Activated T-cell treated with anti-CD3 and anti-CD28 coated beads, Interleukin-2, amount 50 U/mL, for 24 hours (primary cell): ENCODE results near the gene DENND1A.
"Not testable (repeated sequence)": the region's sequence is repeated elsewhere in the genome, so short reads cannot be mapped to it uniquely, and the experiment has no call there.

Experiments
- DNase-seq: peaks from one replicate; pipeline ENCODE4 v3.0.0-alpha.2; 2020
- H3K27ac Mint-ChIP-seq: 2 replicates; pipeline ENCODE4 v1.8.0; 2020; ENCODE audit warnings: mild to moderate bottlenecking, mixed read lengths
- H3K27me3 Mint-ChIP-seq: 2 replicates; pipeline ENCODE4 v1.8.0; 2020; ENCODE audit warnings: mixed read lengths
- H3K36me3 Mint-ChIP-seq: 2 replicates; pipeline ENCODE4 v1.8.0; 2020; ENCODE audit warnings: low read depth, mixed read lengths
- H3K4me1 Mint-ChIP-seq: 2 replicates; pipeline ENCODE4 v1.8.0; 2020; ENCODE audit warnings: low read depth, mixed read lengths
- H3K4me3 Mint-ChIP-seq: 2 replicates; pipeline ENCODE4 v1.8.0; 2020; ENCODE audit warnings: mild to moderate bottlenecking, moderate library complexity, mixed read lengths
- H3K9me3 Mint-ChIP-seq: 2 replicates; pipeline ENCODE4 v1.8.0; 2020; ENCODE audit warnings: mixed read lengths

The DENND1A gene

GRCh38 chr9:123649909-123650308 is 280.0 kb downstream of the DENND1A start:
- H3K4me1 Mint-ChIP-seq: peaks cover 3% of the 10 kb centered on the region
- no peak overlapping the region for H3K27ac Mint-ChIP-seq
- no peaks in the 10 kb centered on the region for H3K27me3 Mint-ChIP-seq
- no peak overlapping the region for H3K4me3 Mint-ChIP-seq
- H3K9me3 Mint-ChIP-seq: no peaks in the 10 kb centered on the region
- peaks cover 54% of the 10 kb centered on the region for H3K36me3 Mint-ChIP-seq
- DNase-seq: no peak

- Mint-ChIP-seq H3K9me3 (no peaks in the 10 kb centered on the region), H3K4me1 (peaks cover 3% of the 10 kb centered on the region), H3K27me3 (no peaks in the 10 kb centered on the region), H3K27ac (no peak overlapping the region), H3K36me3 (peaks cover 51% of the 10 kb centered on the region), H3K4me3 (no peak overlapping the region)
- DNase-seq: no peak
Observed at GRCh38 chr9:123647145-123647544, 282.8 kb downstream of the DENND1A start.

- no peak for DNase-seq
- Mint-ChIP-seq H3K4me3 (no peak overlapping the region), H3K27me3 (no peaks in the 10 kb centered on the region), H3K9me3 (no peaks in the 10 kb centered on the region), H3K4me1 (peaks cover 14% of the 10 kb centered on the region), H3K36me3 (peaks cover 41% of the 10 kb centered on the region), H3K27ac (no peak overlapping the region)
Observed at GRCh38 chr9:123645762-123646161, 284.2 kb downstream of the DENND1A start.

- H3K27ac Mint-ChIP-seq: no peak overlapping the region
- peaks cover 20% of the 10 kb centered on the region for H3K4me1 Mint-ChIP-seq
- no peak overlapping the region for H3K4me3 Mint-ChIP-seq
- peaks cover 36% of the 10 kb centered on the region for H3K36me3 Mint-ChIP-seq
- H3K9me3 Mint-ChIP-seq: no peaks in the 10 kb centered on the region
- DNase-seq: no peak
- no peaks in the 10 kb centered on the region for H3K27me3 Mint-ChIP-seq
Observed at GRCh38 chr9:123645126-123645525, 284.8 kb downstream of the DENND1A start.

GRCh38 chr9:123643518-123643917 is 286.4 kb downstream of the DENND1A start:
- Mint-ChIP-seq H3K27me3 (no peaks in the 10 kb centered on the region), H3K36me3 (peaks cover 28% of the 10 kb centered on the region)

GRCh38 chr9:123642291-123643278 is 287.3 kb downstream of the DENND1A start:
- DNase-seq: no peak
- H3K27ac Mint-ChIP-seq: no peak overlapping the region
- peaks cover 35% of the 10 kb centered on the region for H3K4me1 Mint-ChIP-seq
- H3K9me3 Mint-ChIP-seq: no peaks in the 10 kb centered on the region
- H3K36me3 Mint-ChIP-seq: peaks cover 21% of the 10 kb centered on the region
- no peaks in the 10 kb centered on the region for H3K27me3 Mint-ChIP-seq
- H3K4me3 Mint-ChIP-seq: no peak overlapping the region

More at GRCh38 chr9:123643518-123643917, 286.4 kb downstream of the DENND1A start:
- H3K4me1 Mint-ChIP-seq: peaks cover 26% of the 10 kb centered on the region
- DNase-seq: no peak
- no peak overlapping the region for H3K27ac Mint-ChIP-seq
- no peak overlapping the region for H3K4me3 Mint-ChIP-seq
- no peaks in the 10 kb centered on the region for H3K9me3 Mint-ChIP-seq

GRCh38 chr9:123640792-123641222 is 289.1 kb downstream of the DENND1A start:
- no peaks in the 10 kb centered on the region for H3K27me3 Mint-ChIP-seq
- H3K9me3 Mint-ChIP-seq: no peaks in the 10 kb centered on the region
- H3K4me1 Mint-ChIP-seq: peaks cover 48% of the 10 kb centered on the region
- H3K27ac Mint-ChIP-seq: peak overlapping the region; percentile 71
- H3K4me3 Mint-ChIP-seq: no peak overlapping the region
- DNase-seq: no peak
- H3K36me3 Mint-ChIP-seq: peaks cover 10% of the 10 kb centered on the region

- no peaks in the 10 kb centered on the region for H3K9me3 Mint-ChIP-seq
- no peak overlapping the region for H3K27ac Mint-ChIP-seq
- DNase-seq: no peak
- H3K4me1 Mint-ChIP-seq: peaks cover 59% of the 10 kb centered on the region
- no peaks in the 10 kb centered on the region for H3K27me3 Mint-ChIP-seq
- no peak overlapping the region for H3K4me3 Mint-ChIP-seq
- H3K36me3 Mint-ChIP-seq: peaks cover 9% of the 10 kb centered on the region
Observed at GRCh38 chr9:123639743-123640142, 290.2 kb downstream of the DENND1A start.

GRCh38 chr9:123637945-123638634 is 291.8 kb downstream of the DENND1A start:
- Mint-ChIP-seq H3K27ac (peak overlapping the region; percentile 71), H3K4me1 (peaks cover 68% of the 10 kb centered on the region)

GRCh38 chr9:123637606-123637944 is 292.4 kb downstream of the DENND1A start:
- H3K27me3 Mint-ChIP-seq: no peaks in the 10 kb centered on the region
- H3K27ac Mint-ChIP-seq: peak overlapping the region; percentile 71
- H3K9me3 Mint-ChIP-seq: no peaks in the 10 kb centered on the region
- peak overlapping the region; percentile 41 for H3K4me3 Mint-ChIP-seq
- no peak for DNase-seq
- peaks cover 68% of the 10 kb centered on the region for H3K4me1 Mint-ChIP-seq
- H3K36me3 Mint-ChIP-seq: no peaks in the 10 kb centered on the region

More at GRCh38 chr9:123637945-123638634, 291.8 kb downstream of the DENND1A start:
- DNase-seq: no peak
- Mint-ChIP-seq H3K9me3 (no peaks in the 10 kb centered on the region), H3K27me3 (no peaks in the 10 kb centered on the region), H3K4me3 (peak overlapping the region; percentile 41), H3K36me3 (no peaks in the 10 kb centered on the region)

GRCh38 chr9:123636805-123637204 is 293.1 kb downstream of the DENND1A start:
- not testable (repeated sequence) for H3K27me3 Mint-ChIP-seq, H3K36me3 Mint-ChIP-seq, DNase-seq, H3K4me3 Mint-ChIP-seq, H3K9me3 Mint-ChIP-seq
- H3K4me1 Mint-ChIP-seq: peaks cover 67% of the 10 kb centered on the region
- H3K27ac Mint-ChIP-seq: peak overlapping the region; percentile 34

- H3K4me1 Mint-ChIP-seq: peaks cover 25% of the 10 kb centered on the region
Observed at GRCh38 chr9:123631862-123632261, 298.1 kb downstream of the DENND1A start.

GRCh38 chr9:123630233-123630632 is 299.7 kb downstream of the DENND1A start:
- peaks cover 14% of the 10 kb centered on the region for H3K4me1 Mint-ChIP-seq

More at GRCh38 chr9:123631862-123632261, 298.1 kb downstream of the DENND1A start:
- no peak for DNase-seq
- no peak overlapping the region for H3K4me3 Mint-ChIP-seq
- H3K27me3 Mint-ChIP-seq: no peaks in the 10 kb centered on the region
- no peaks in the 10 kb centered on the region for H3K9me3 Mint-ChIP-seq
- H3K27ac Mint-ChIP-seq: no peak overlapping the region
- peaks cover 33% of the 10 kb centered on the region for H3K36me3 Mint-ChIP-seq

GRCh38 chr9:123629531-123629930 is 300.4 kb downstream of the DENND1A start:
- peaks cover 46% of the 10 kb centered on the region for H3K36me3 Mint-ChIP-seq
- H3K27me3 Mint-ChIP-seq: no peaks in the 10 kb centered on the region
- H3K9me3 Mint-ChIP-seq: no peaks in the 10 kb centered on the region
- no peak overlapping the region for H3K27ac Mint-ChIP-seq
- H3K4me3 Mint-ChIP-seq: no peak overlapping the region
- DNase-seq: no peak
- H3K4me1 Mint-ChIP-seq: peaks cover 7% of the 10 kb centered on the region

More at GRCh38 chr9:123630233-123630632, 299.7 kb downstream of the DENND1A start:
- no peak overlapping the region for H3K4me3 Mint-ChIP-seq
- H3K27me3 Mint-ChIP-seq: no peaks in the 10 kb centered on the region
- no peak for DNase-seq
- H3K36me3 Mint-ChIP-seq: peaks cover 42% of the 10 kb centered on the region
- H3K27ac Mint-ChIP-seq: no peak overlapping the region
- no peaks in the 10 kb centered on the region for H3K9me3 Mint-ChIP-seq
